Putamen (tissue), 1 donor: Measurements from ENCODE around the gene BAMBI.
A peak's percentile ranks its signal among the peaks of the same experiment; 100 is the strongest.
"Not testable (repeated sequence)": the region's sequence is repeated elsewhere in the genome, so short reads cannot be mapped to it uniquely, and the experiment has no call there.

Source experiments
- DNase-seq: peaks from one replicate; pipeline ENCODE4 v3.0.0-alpha.2; 2016; ENCODE audit warnings: low spot score

Gene BAMBI, protein sequence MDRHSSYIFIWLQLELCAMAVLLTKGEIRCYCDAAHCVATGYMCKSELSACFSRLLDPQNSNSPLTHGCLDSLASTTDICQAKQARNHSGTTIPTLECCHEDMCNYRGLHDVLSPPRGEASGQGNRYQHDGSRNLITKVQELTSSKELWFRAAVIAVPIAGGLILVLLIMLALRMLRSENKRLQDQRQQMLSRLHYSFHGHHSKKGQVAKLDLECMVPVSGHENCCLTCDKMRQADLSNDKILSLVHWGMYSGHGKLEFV

GRCh38 chr10:28676968-28677887 lies at the start of gene BAMBI:
Gene BAMBI (plus strand): TSS chr10:28677521. CDS start chr10:28677898, 377 bp downstream.
- peak; percentile 95 for DNase-seq

DNA sequence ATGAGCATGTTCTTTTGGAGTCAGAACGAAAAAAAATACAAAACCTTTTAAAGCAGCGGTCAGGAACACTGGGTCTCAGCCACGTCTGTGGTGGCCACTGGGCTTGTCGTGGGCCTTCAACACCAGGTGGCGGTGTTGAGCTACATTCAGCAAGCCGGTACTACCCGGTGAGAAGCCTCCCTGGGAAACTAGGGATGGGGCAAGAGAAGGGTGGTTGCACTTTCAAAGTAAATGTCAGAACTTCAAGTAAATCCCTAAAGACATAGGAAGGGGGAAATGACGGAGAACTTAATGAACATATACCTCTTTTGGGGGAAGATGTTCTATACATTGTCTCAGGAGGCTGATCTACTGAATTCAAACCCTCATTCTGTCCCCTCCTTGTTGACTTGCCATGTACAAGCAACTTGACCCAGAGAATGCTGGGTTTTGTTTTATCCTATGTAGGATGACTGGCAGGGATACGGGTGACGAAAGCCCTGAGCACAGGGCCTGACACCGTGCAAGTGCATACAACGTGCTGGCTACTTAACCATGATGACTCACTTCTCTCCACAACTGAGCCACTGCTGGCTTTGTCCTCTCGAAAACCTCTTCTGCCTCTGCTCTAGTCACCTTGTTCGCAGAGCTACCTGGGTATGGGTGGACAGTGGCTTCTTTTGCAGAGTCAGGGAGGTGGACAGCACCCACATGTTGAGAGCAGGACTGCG lies 49.0 kb upstream of the BAMBI start:
- peak; percentile 59 for DNase-seq

DNA sequence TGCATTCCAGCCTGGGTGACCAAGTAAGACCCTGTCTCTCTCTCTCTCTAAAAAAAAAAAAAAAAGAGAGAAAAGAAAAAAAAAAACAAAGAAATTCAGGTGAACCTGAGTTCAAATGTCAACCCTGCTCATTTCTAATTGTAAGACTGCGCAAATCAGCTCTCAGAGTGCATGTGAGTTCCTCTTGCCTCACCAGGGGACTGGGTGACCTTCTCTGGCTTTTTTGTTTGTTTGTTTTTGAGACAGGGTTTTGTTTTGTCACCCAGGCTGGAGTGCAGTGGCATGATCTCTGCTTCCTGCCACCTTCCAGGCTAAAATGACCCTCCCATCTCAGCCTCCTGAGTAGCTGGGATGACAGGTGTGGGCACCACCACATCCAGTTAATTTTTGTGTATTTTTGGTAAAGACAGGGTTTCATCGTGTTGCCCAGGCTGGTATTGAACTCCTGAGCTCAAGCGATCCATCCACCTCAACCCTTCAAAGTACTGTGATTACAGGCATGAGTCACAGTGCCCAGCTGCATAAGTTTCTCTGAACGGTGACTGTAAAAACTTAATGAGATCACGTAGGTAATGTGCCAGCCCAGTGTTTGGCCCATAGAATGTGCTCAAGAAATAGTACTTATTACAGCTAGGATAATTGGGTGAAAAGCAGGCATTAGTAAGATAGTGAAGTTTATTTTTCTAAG lies 45.3 kb upstream of the BAMBI start:
- DNase-seq, result no peak

- DNase-seq, result no peak
These were observed 44.8 kb upstream of the BAMBI start for GRCh38 chr10:28632584-28632945.

- DNase-seq, result no peak
These were observed 43.6 kb upstream of the BAMBI start for GRCh38 chr10:28633750-28634149.

GRCh38 chr10:28637346-28637745 lies 40.0 kb upstream of the BAMBI start:
- DNase-seq, result no peak

GRCh38 chr10:28638392-28638791 lies 38.9 kb upstream of the BAMBI start:
- DNase-seq, result no peak

GRCh38 chr10:28640551-28640950 lies 36.8 kb upstream of the BAMBI start:
- DNase-seq, result no peak

DNA sequence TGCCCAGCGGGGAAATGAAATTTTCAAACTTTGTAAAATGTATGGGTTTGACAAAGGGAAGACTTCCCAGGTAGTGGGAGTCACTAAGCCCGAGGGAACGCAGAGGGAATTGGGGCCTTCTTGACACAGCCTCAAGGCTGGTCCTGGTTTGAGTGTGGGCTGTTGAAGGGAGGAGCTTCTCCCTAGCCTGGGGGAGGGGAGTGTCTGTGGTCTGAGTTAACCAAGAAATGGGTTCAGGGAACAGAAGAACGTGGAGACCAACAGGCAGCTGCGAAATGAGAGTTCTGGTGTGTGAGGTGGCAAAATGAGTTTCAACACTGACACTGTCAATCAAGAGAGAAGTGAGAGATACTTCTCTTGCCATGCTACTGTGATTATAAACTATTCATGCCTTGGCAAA lies 32.7 kb upstream of the BAMBI start:
- no peak for DNase-seq

DNA sequence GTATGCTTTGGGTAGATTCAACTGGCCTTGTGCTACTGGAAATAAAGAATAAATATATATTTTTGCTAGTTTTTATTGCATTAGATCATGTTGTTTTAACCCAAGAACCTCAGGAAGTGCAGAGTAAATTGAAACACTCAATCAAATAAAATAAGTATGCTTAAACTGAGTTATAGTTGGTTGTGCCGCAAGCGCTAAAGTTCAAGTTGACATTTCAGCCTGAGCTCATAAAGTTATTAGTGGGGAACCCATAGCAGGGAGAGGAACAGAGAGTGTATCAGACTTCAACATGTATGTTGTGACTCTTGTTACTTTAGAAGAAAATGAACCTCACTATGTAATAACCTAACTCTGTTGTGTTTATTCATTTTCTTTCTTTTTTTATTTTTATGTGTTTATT lies 25.2 kb upstream of the BAMBI start:
- DNase-seq, result no peak

- DNase-seq, result no peak
These were observed 24.6 kb upstream of the BAMBI start for GRCh38 chr10:28652703-28653102.

GRCh38 chr10:28658824-28659223 lies 18.5 kb upstream of the BAMBI start:
- not testable (repeated sequence) for DNase-seq

DNA sequence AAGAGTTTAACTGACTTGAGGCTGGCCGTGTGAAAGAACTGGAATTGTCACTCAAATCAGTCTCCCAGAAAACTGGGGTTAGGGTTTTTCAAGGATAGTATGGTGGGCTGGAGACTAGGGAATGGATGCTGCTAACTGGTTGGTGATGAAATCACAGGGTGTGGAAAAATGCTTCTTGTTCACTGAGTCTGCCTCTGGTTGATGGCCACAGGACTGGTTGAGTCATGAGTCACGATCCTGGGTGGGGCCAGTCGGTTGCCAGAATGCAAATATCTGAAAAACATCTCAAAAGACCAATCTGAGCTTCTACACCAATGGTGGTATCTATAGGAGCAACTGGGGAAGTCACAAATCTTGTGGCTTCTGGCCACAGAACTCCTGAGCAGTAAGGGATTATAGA lies 16.3 kb upstream of the BAMBI start:
- DNase-seq, result no peak

GRCh38 chr10:28663576-28664368 lies 13.5 kb upstream of the BAMBI start:
- peak; percentile 85 for DNase-seq

GRCh38 chr10:28664369-28664740 lies 13.0 kb upstream of the BAMBI start:
- no peak for DNase-seq

DNA sequence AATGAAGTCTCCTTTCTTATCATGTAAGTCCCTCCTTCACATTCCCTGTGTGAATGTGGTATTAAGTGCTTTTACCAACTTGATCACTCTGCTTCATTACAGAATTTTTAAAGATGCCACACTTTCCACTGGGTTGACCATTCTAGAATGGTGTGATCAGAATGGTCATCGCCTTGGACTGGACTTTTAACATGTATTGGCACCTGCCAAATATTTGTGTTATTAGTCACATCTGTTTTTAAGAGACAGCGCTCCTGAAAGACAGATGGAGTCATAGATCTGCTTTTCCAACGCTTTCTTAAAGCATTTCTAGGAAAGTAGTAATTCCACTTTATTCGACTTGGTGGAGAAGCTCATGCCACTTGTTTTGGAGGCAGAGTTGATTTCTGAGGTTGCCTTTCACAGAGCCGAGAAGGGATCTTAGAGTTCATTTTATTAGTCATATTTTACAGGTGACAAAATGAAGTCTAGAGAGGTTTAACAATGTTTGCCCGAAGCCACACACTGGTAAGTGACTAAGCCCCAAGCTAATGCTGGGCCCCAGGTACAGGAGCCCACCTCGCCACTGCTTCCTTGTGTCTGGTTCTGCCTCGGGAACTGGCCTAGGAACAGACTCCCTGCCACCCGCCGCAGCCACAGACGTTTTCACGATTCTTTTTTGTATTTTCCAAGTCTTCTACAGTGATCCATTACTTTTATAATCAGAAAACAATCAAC lies 10.4 kb upstream of the BAMBI start:
- DNase-seq, result no peak

- no peak for DNase-seq
These were observed 8.7 kb upstream of the BAMBI start for GRCh38 chr10:28668363-28669226.

DNA sequence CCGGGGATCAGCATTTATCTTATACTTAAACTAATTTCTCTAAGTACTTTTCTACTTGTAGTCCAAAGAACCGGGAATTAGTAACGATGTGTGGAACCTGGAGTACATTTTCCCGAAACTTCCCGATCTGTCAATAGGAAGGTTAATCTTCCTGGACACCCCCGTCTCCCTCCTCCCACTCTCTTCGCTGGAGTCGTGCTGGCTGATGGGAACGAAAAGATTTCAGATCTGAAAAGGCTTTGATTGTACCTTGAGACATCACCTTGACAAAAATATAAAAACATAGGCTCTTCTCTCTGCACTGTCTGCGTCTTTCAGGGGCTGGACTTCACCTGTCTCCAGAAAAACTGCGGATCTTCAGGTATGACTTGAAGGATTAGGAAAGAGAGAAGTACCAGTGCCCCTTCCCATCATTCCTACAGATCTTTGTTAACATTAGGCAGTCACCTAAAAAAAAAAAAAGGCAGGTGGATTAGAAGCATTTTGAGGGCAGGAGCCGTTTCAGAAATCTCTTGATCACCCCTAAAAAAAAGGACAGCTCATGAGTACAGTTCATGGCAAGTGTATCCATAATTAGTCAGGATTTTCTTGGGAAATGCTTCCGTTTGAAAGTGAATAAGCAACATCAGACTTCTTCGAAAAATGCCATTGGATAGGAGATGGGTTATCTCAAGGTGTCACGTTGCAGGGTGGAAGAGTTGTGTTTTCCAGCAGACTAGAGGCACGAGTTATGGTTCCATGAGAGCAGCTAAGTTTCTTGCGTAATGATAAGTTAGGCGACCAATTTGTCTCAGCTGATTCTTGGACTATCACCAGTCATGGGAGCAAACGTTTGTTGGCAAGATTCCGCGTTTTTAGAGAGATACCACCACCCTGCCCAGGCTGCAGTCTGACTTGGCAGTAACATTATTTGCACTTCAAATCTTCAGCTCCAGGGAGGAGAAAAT lies 7.8 kb upstream of the BAMBI start:
- DNase-seq, result no peak

DNA sequence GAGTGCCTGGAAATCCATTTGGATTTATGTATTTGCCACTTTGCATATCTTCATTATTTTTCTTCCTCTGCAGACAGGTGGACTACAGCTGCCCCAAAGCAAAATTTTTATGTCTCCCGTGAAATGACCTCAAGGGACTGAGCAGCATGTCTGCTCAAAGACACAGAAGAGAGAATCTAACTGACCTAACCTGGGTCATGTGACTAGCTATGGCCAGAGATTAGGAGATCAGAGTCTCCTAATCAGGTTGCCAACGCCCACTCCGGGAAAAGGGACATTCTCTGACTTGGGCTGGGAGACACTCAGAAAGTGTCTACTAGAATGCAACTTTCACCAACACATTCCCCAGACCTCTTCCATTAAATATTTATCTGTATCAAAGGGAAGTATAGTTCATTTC lies 2.5 kb upstream of the BAMBI start:
- DNase-seq, result no peak
